ENCODE results near the gene PRRX1. TPM values are rescaled to one million over a fixed set of nuclear protein-coding genes. Genes with fewer than 3 reads are reported as not detected.

Gene PRRX1
- total and polyA plus RNA-seq, 8 donors = 0.84 to 79.6 (median 3.2) TPM

- no peaks in the 10 kb centered on the region for H3K4me1 ChIP-seq
- no peaks in the 10 kb centered on the region for H3K9me3 ChIP-seq
- no peak overlapping the region for H3K27ac ChIP-seq
- H3K27me3 ChIP-seq = no peaks in the 10 kb centered on the region
- no peak for TF ChIP-seq CTCF (IDR thresholded peaks at IDR 0.05)
- H3K36me3 ChIP-seq = no peaks in the 10 kb centered on the region
- intact Hi-C loops (cut with DNase I) = no loop called here
- DNase-seq (no peak), ATAC-seq (no peak)
- no peak overlapping the region for H3K4me3 ChIP-seq
These were observed 43.8 kb upstream of the PRRX1 start for GRCh38 chr1:170620164-170620563.

DNA sequence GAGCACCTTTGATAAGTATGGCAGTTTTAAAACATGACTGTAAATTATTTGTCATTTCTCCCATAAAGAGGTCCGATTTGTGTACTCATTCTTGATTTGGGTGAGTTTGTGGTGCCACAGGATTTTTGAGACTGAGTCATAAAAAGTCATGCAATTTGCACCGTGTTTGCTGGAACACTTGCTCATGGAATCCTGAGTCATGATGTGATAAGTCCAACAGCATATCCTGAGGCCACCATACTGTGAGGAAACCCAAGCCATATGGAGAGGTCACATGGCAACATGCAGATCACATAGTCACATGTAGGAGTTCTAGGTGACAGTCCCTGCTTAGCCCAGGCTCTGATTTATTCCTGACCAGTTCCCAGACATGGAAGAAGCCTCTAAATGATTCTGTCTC, 40.8 kb upstream of the PRRX1 start:
- intact Hi-C loops (cut with DNase I) = no loop called here
- TF ChIP-seq CTCF (IDR thresholded peaks at IDR 0.05) = no peak

DNA sequence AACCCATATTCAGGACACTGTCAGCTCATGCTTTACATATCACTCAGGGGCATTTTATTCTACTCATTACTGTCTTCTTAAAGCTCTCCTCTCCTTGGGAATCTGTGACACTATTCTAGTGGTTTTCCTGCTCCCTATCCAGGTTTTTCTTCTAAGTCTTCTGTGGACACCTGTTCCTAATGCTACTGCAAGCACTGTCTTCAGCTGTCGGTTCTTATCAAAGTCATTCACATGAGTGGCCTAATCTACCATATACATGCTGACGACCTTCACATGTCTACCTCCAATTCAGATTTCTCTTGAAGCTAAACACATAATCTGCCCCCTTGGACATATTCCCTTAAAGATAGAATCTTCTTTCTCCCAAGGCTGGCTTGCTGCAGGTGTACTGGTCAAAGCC, 39.8 kb upstream of the PRRX1 start:
- no peak for DNase-seq
- ATAC-seq = no peak
- no peaks in the 10 kb centered on the region for H3K36me3 ChIP-seq
- no peaks in the 10 kb centered on the region for H3K27me3 ChIP-seq
- TF ChIP-seq CTCF (IDR thresholded peaks at IDR 0.05) = no peak
- no peaks in the 10 kb centered on the region for H3K9me3 ChIP-seq
- H3K4me1 ChIP-seq = no peaks in the 10 kb centered on the region
- no peak overlapping the region for H3K4me3 ChIP-seq
- H3K27ac ChIP-seq = no peak overlapping the region
- intact Hi-C loops (cut with DNase I) = no loop called here

More for the DNA sequence above, 40.8 kb upstream of the PRRX1 start:
- Histone ChIP-seq H3K27me3 (no peaks in the 10 kb centered on the region), H3K4me3 (no peak overlapping the region), H3K4me1 (no peaks in the 10 kb centered on the region), H3K36me3 (no peaks in the 10 kb centered on the region), H3K27ac (no peak overlapping the region), H3K9me3 (no peaks in the 10 kb centered on the region)
- no peak for DNase-seq
- ATAC-seq = no peak

DNA sequence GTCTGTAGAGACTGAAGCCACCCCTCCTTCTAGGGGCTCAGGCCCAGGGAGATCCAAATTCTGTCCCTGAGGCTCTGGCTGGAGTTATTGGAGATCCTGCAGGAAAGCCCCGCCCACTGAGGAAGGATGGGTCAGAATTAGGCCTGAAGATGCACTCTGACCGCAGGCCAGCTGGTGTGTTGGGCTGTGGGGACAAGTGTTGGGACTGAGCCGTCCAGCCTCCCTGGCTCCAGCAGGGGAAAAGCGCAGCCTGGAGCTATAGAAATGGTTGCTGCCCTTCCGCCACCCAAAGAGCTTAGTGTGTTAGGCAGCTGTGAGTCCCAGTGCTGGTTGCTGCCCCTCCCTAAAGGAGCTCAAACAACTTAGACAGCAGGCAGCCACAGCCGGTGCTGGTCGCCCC, 33.0 kb upstream of the PRRX1 start:
- intact Hi-C loops (cut with DNase I) = no loop called here
- Histone ChIP-seq H3K27ac (no peak overlapping the region), H3K4me1 (no peaks in the 10 kb centered on the region), H3K36me3 (no peaks in the 10 kb centered on the region), H3K27me3 (no peaks in the 10 kb centered on the region), H3K4me3 (no peak overlapping the region), H3K9me3 (no peaks in the 10 kb centered on the region)
- DNase-seq (no peak), ATAC-seq (no peak)
- no peak for TF ChIP-seq CTCF (IDR thresholded peaks at IDR 0.05)

GRCh38 chr1:170634293-170634692, 29.6 kb upstream of the PRRX1 start:
- TF ChIP-seq CTCF (IDR thresholded peaks at IDR 0.05) = no peak
- ATAC-seq (no peak), DNase-seq (no peak)
- H3K4me1 ChIP-seq = no peaks in the 10 kb centered on the region
- H3K27me3 ChIP-seq = no peaks in the 10 kb centered on the region
- no peak overlapping the region for H3K4me3 ChIP-seq
- H3K36me3 ChIP-seq = no peaks in the 10 kb centered on the region
- H3K9me3 ChIP-seq = peaks cover 0 to under 1% of the 10 kb centered on the region in 2 donors
- no peak overlapping the region for H3K27ac ChIP-seq
- intact Hi-C loops (cut with DNase I) = no loop called here

All from left lung (tissue), 10 donors.